ENCODE results near the gene CARMIL3. TPM values are rescaled to one million over a fixed set of nuclear protein-coding genes. Genes with fewer than 3 reads are reported as not detected.
"Not testable (repeated sequence)": the region's sequence is repeated elsewhere in the genome, so short reads cannot be mapped to it uniquely, and the experiment has no call there.

The CARMIL3 gene
- total RNA-seq, 4 donors from 2014 or later = 0.63 to 1.3 (median 0.99) TPM

- no peak overlapping the region for H3K27ac ChIP-seq
- intact Hi-C loops (cut with DNase I) = no loop called here
- H3K4me1 ChIP-seq = peaks cover 3% of the 10 kb centered on the region in 2 donors
- 71 to 79% methylated on average over 13 to 14 of the region's 14 CpGs for WGBS, 2 donors
- no peak for DNase-seq
- no peaks in the 10 kb centered on the region for H3K27me3 ChIP-seq
- H3K9me3 ChIP-seq = no peaks in the 10 kb centered on the region
- no peaks in the 10 kb centered on the region for H3K36me3 ChIP-seq
- no peak overlapping the region for H3K4me3 ChIP-seq (replicated peaks in 1 of 3)
- no peak for TF ChIP-seq POLR2A (IDR thresholded peaks at IDR 0.05)
- no peak for TF ChIP-seq CTCF (IDR thresholded peaks at IDR 0.05)
Measured at GRCh38 chr14:24037658-24038037, 14.2 kb upstream of the CARMIL3 start.

- Histone ChIP-seq H3K4me1 (peaks cover 3% of the 10 kb centered on the region in 2 donors), H3K4me3 (replicated peaks in 1 of 3) (no peak overlapping the region), H3K27ac (no peak overlapping the region), H3K27me3 (no peaks in the 10 kb centered on the region), H3K36me3 (no peaks in the 10 kb centered on the region), H3K9me3 (no peaks in the 10 kb centered on the region)
- intact Hi-C loops (cut with DNase I) = no loop called here
- WGBS, 2 donors = 93 to 95% methylated on average over 2 of the region's 2 CpGs
- no peak for DNase-seq
- TF ChIP-seq POLR2A (IDR thresholded peaks at IDR 0.05) (no peak), CTCF (IDR thresholded peaks at IDR 0.05) (no peak)
Measured at GRCh38 chr14:24038686-24039085, 13.1 kb upstream of the CARMIL3 start.

- Histone ChIP-seq H3K27me3 (no peaks in the 10 kb centered on the region), H3K9me3 (no peaks in the 10 kb centered on the region), H3K36me3 (no peaks in the 10 kb centered on the region), H3K4me1 (peaks cover 3% of the 10 kb centered on the region in 2 donors), H3K4me3 (replicated peaks in 1 of 3) (no peak overlapping the region), H3K27ac (no peak overlapping the region)
- intact Hi-C loops (cut with DNase I) = no loop called here
- TF ChIP-seq CTCF (IDR thresholded peaks at IDR 0.05) (no peak), POLR2A (IDR thresholded peaks at IDR 0.05) (no peak)
- DNase-seq = no peak
- 46 to 66% methylated on average over 2 of the region's 2 CpGs for WGBS, 2 donors
Measured at GRCh38 chr14:24040692-24041091, 11.1 kb upstream of the CARMIL3 start.

GRCh38 chr14:24042746-24043145, 9.1 kb upstream of the CARMIL3 start:
- no peak overlapping the region for H3K4me3 ChIP-seq (replicated peaks in 1 of 3)
- intact Hi-C loops (cut with DNase I) = no loop called here
- no peaks in the 10 kb centered on the region for H3K4me1 ChIP-seq
- H3K27ac ChIP-seq = no peak overlapping the region
- no peaks in the 10 kb centered on the region for H3K36me3 ChIP-seq
- DNase-seq = no peak
- no peaks in the 10 kb centered on the region for H3K9me3 ChIP-seq
- 36 to 43% methylated on average over 5 of the region's 5 CpGs for WGBS, 2 donors
- no peak for TF ChIP-seq POLR2A (IDR thresholded peaks at IDR 0.05)
- no peak for TF ChIP-seq CTCF (IDR thresholded peaks at IDR 0.05)
- H3K27me3 ChIP-seq = no peaks in the 10 kb centered on the region

- H3K4me1 ChIP-seq = peaks cover 8 to 14% of the 10 kb centered on the region in 2 donors
- H3K27ac ChIP-seq; H3K4me3 ChIP-seq (replicated peaks in 1 of 3); H3K36me3 ChIP-seq; intact Hi-C loops (cut with DNase I); H3K9me3 ChIP-seq; H3K27me3 ChIP-seq; DNase-seq: not testable (repeated sequence)
- WGBS, 2 donors = 71 to 78% methylated on average over 2 of the region's 2 CpGs
Measured at GRCh38 chr14:24049002-24049401, 2.8 kb upstream of the CARMIL3 start.

GRCh38 chr14:24050753-24051152, 1.1 kb upstream of the CARMIL3 start:
- intact Hi-C loops (cut with DNase I); H3K9me3 ChIP-seq; H3K36me3 ChIP-seq; DNase-seq; H3K27me3 ChIP-seq; H3K4me3 ChIP-seq (replicated peaks in 1 of 3); H3K27ac ChIP-seq: not testable (repeated sequence)
- WGBS, 2 donors = 74 to 81% methylated on average over 8 of the region's 8 CpGs
- H3K4me1 ChIP-seq = peaks cover 8 to 14% of the 10 kb centered on the region in 2 donors

Measured in thyroid gland (tissue), 4 donors.